AG04450 (cell line): ENCODE measurements around the gene ATP13A3. TPM values are rescaled to one million over a fixed set of nuclear protein-coding genes. Genes with fewer than 3 reads are reported as not detected.

Experiments used
- CTCF ChIA-PET: fragments of 300-600, 350-600 bp; formaldehyde crosslinking; extraction: SDS; loops from one replicate; lab custom pipeline; 2022; ENCODE audit warnings: antibody characterized with exemption, inconsistent platforms; lab: Charles Lee
- POLR2A ChIA-PET: fragments of 350-600 bp; formaldehyde crosslinking; extraction: SDS; loops from one replicate; lab custom pipeline; 2021; ENCODE audit warnings: antibody characterized with exemption, inconsistent platforms; lab: Yijun Ruan, JAX
- DNase-seq: peaks from one replicate; pipeline ENCODE4 v3.0.0-alpha.2; 2011; ENCODE audit warnings: low read depth, low spot score
- H3K27ac ChIP-seq: one replicate; pipeline ENCODE4 v1.5.1; 2012; ENCODE audit warnings: low read depth, low read length, control low read depth
- H3K27me3 ChIP-seq: one replicate; pipeline ENCODE4 v1.6.0; 2012; ENCODE audit warnings: low read length; ENCODE audit not compliant: control insufficient read depth, insufficient read depth
- H3K4me3 ChIP-seq: 2 replicates; pipeline ENCODE4 v1.5.1; 2011; ENCODE audit warnings: mild to moderate bottlenecking, low read depth, low read length, control low read depth
- H3K9me3 ChIP-seq: 2 replicates; pipeline ENCODE4 v1.5.1; 2012; ENCODE audit warnings: low read length; ENCODE audit not compliant: control insufficient read depth, insufficient read depth
- polyA plus RNA-seq: library from polyadenylated mRNA; depleted of rRNA; stranded (reverse); fragments of >200 nt; gene quantifications from 2 replicates; pipeline ENCODE4 v1.2.3, GENCODE V29; 2011
- TF ChIP-seq, protein P1 (sequence below): IDR thresholded peaks from 2 replicates; pipeline ENCODE4 v1.5.1; 2011; ENCODE audit warnings: low read depth, low read length, control low read depth, inconsistent platforms

Gene ATP13A3
- polyA plus RNA-seq, 1 experiment = 132 TPM

DNA sequence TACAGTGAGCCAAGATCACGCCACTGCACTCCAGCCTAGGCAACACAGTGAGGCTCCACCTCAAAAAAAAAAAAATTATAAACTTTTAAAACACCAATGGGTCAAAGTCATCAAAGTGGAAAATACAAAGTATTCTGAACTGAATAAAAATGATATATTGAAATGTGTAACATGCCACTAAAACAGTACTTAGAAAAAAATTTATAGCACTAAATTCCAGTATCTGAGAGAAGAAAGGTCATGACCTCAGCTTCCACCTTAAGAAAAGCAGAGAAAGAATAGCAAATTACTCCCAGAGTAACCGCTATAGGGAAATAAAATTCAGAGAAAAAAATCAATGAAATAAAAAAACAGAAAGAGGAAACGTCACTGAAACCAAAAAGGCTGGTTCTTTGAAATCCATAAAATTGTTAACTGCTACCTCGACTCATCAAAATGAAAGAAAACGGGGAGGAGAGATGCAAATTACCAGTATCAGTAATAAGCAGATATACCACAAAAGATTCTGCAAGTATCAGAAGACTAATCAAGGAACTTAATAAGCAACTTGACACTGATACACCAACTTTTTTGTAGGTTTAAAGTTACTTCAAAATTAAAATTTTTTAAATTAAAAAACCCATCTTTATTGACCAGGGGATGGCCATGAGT lies 20.8 kb downstream of the ATP13A3 start:
- TF ChIP-seq, protein P1, sequence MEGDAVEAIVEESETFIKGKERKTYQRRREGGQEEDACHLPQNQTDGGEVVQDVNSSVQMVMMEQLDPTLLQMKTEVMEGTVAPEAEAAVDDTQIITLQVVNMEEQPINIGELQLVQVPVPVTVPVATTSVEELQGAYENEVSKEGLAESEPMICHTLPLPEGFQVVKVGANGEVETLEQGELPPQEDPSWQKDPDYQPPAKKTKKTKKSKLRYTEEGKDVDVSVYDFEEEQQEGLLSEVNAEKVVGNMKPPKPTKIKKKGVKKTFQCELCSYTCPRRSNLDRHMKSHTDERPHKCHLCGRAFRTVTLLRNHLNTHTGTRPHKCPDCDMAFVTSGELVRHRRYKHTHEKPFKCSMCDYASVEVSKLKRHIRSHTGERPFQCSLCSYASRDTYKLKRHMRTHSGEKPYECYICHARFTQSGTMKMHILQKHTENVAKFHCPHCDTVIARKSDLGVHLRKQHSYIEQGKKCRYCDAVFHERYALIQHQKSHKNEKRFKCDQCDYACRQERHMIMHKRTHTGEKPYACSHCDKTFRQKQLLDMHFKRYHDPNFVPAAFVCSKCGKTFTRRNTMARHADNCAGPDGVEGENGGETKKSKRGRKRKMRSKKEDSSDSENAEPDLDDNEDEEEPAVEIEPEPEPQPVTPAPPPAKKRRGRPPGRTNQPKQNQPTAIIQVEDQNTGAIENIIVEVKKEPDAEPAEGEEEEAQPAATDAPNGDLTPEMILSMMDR = no peak
- no peaks in the 10 kb centered on the region for H3K27me3 ChIP-seq
- ChIA-PET POLR2A (no interaction called here), CTCF (interaction anchor here (0.6 to 3.2 kb wide), 4 partner anchors 96 to 129 kb away, joined by 3 to 15 read pairs (median 4); no protein-coding TSS in a partner anchor)
- no peak for DNase-seq
- no peaks in the 10 kb centered on the region for H3K9me3 ChIP-seq
- no peak overlapping the region for H3K27ac ChIP-seq
- H3K4me3 ChIP-seq = no peak overlapping the region

DNA sequence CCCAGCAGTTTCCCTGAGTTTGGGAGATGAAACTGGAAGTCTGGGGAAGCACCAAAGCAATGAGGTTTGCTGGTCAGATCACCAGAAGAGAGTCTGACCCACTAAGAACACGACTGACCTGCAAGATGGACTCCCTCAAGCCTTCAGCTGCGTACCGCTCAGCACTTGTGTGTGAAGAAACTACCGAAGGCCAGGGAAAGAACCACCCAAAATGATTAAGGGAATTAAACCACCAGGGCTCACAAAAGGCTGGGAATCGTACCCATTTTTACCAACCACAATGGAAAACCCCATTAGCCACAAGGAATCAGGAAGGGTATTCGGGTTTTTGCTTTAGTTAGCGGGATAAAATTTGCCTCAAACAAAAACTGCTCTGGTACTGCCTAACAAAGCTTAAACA lies 21.6 kb downstream of the ATP13A3 start:
- Histone ChIP-seq H3K9me3 (no peaks in the 10 kb centered on the region), H3K27me3 (no peaks in the 10 kb centered on the region), H3K4me3 (no peak overlapping the region), H3K27ac (no peak overlapping the region)
- ChIA-PET CTCF (interaction anchor here (0.9 kb wide), 1 partner anchor 129 kb away, joined by 4 read pairs; no protein-coding TSS in a partner anchor), POLR2A (interaction anchor here (0.6 kb wide), 1 partner anchor 22 kb away, joined by 3 read pairs; no protein-coding TSS in a partner anchor)
- TF ChIP-seq, protein P1 = no peak
- no peak for DNase-seq

DNA sequence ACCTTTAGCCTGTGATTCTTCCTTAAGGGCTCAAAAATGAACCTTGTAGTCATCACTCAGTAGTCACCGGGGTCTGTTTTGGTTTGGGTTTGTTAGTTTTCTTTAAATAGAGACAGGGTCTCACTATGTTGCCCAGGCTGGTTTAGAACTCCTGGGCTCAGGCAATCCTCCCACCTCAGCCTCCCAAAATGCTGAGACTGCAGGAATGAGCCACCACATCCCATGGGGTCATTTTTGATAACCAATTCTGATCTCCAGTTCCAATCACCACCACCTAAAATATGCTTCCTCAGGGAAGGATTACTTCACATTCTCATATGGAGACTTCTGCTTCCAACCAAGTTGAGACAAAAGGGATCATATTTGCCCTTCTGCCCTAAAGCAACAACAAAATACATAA lies 22.1 kb downstream of the ATP13A3 start:
- ChIA-PET POLR2A (no interaction called here), CTCF (no interaction called here)
- Histone ChIP-seq H3K27me3 (no peaks in the 10 kb centered on the region), H3K27ac (no peak overlapping the region), H3K9me3 (no peaks in the 10 kb centered on the region), H3K4me3 (no peak overlapping the region)
- no peak for DNase-seq
- TF ChIP-seq, protein P1 = no peak

DNA sequence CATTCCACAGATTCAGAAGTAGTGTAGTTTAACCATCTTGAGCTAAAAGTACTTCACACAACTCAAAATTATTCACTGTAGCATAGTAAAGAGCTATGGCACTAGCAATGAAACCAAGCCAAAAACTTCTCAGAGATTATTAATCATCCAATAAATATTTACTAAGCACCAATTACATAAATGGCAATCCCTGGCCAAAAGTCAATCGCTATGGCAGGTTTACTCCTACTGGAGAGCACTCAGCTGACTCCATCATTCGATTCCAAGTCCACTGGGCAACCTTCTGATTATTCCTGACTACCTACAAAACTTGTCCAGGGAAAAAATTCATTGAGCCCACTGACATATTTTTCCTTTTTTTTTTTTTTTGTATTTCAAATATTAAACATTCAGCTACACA lies 23.9 kb downstream of the ATP13A3 start:
- ChIA-PET POLR2A (interaction anchor here (0.7 kb wide), 1 partner anchor 86 kb away, joined by 3 read pairs; no protein-coding TSS in a partner anchor), CTCF (interaction anchor here (0.8 to 2.1 kb wide), 6 partner anchors 9 to 171 kb away, joined by 3 to 18 read pairs (median 6); no protein-coding TSS in a partner anchor)
- no peak for DNase-seq
- no peak overlapping the region for H3K27ac ChIP-seq
- no peaks in the 10 kb centered on the region for H3K9me3 ChIP-seq
- H3K4me3 ChIP-seq = no peak overlapping the region
- TF ChIP-seq, protein P1 = no peak
- no peaks in the 10 kb centered on the region for H3K27me3 ChIP-seq

DNA sequence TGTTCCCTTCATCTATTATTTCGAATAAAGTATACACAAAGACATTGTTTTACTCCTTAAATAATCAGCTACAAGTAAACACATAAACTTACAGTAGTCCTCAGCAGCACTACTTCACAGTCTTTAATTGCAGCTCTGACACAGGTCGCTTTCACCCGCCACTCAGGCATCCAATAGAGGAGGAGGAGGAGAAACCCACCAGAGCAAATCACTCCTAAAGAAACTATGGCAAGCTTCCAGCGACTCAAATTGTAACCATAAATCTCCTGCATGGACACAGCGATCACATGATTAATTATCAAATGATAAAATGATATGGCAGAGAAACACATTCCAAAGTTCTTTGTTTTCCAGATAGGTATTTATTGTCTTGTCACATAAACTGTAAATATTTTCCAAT lies 26.2 kb downstream of the ATP13A3 start:
- TF ChIP-seq, protein P1 = no peak
- no peak for DNase-seq
- no peak overlapping the region for H3K27ac ChIP-seq
- ChIA-PET CTCF (interaction anchor here (1.6 kb wide), 1 partner anchor 12 kb away, joined by 5 read pairs; no protein-coding TSS in a partner anchor), POLR2A (interaction anchor here (0.6 kb wide), 1 partner anchor 182 kb away, joined by 8 read pairs; no protein-coding TSS in a partner anchor)
- H3K9me3 ChIP-seq = no peaks in the 10 kb centered on the region
- H3K4me3 ChIP-seq = no peak overlapping the region
- no peaks in the 10 kb centered on the region for H3K27me3 ChIP-seq
